Pons (tissue), 1 donor: ENCODE data around the gene PTTG2.

Source experiments
- DNase-seq: peaks from one replicate; pipeline ENCODE4 v3.0.0-alpha.2; 2016; ENCODE audit warnings: low spot score

The PTTG2 gene

DNA sequence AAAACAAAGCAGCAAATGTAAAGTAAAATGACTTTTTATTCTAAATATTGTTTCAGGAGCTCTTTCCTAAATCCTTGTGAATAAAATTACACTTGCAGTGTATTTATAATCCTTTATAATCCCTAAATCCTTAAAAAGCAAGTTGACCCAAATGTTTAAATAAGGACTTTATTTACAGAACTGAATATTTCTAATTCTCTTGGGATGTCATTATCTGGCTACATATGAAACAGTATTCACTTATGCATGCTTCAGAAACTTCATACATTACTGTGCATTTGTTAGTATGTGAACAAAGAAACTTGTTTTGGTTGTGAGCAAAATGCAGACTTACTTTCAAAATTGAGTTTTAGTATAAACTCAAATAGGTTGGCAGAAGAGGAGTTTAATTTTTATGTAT lies 49.2 kb downstream of the PTTG2 start:
- DNase-seq, result no peak

DNA sequence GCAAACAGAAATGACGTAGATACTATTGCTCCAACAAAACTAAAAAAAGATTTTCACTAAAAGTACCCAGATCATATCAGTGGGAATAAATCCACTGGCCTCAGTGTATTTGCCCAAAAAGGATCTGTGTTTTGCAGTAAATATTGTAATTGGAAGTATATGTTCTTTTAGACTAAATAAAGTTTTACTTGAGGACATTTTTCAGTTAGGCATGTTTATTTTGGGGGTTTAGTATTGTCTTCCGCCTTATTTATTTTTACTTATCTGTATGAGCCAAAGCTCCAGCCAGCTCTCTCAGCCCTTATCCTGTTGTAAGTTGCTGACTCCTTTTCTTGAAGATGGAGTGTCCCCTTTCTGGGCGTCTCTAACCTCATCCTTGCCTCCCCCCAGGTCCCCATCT lies 49.8 kb downstream of the PTTG2 start:
- DNase-seq, result no peak
